Measurements from ENCODE around the gene PARD3B. TPM values are rescaled to one million over a fixed set of nuclear protein-coding genes. Genes with fewer than 3 reads are reported as not detected.

Gene PARD3B
- total RNA-seq, 1 donor from 2014 or later = 6.5 TPM

- Histone ChIP-seq H3K4me3 (ENCODE audit: low read depth, low read length) (no peak overlapping the region), H3K27me3 (ENCODE audit: control insufficient read depth, insufficient read depth, low read length) (no peaks in the 10 kb centered on the region), H3K36me3 (ENCODE audit: control insufficient read depth, insufficient read depth, low read length) (no peaks in the 10 kb centered on the region)
- TF ChIP-seq CTCF (IDR thresholded peaks at IDR 0.05; ENCODE audit: insufficient read depth, low read length, poor library complexity, severe bottlenecking) = no peak
- no peak for DNase-seq (ENCODE audit: low read depth)
Measured at GRCh38 chr2:205161156-205161839, 616.0 kb downstream of the PARD3B start.

GRCh38 chr2:205166745-205167144 is 621.5 kb downstream of the PARD3B start:
- DNase-seq (ENCODE audit: low read depth) = no peak
- Histone ChIP-seq H3K4me3 (ENCODE audit: low read depth, low read length) (no peak overlapping the region), H3K27me3 (ENCODE audit: control insufficient read depth, insufficient read depth, low read length) (no peaks in the 10 kb centered on the region), H3K36me3 (ENCODE audit: control insufficient read depth, insufficient read depth, low read length) (no peaks in the 10 kb centered on the region)
- no peak for TF ChIP-seq CTCF (IDR thresholded peaks at IDR 0.05; ENCODE audit: insufficient read depth, low read length, poor library complexity, severe bottlenecking)

GRCh38 chr2:205169012-205169411 is 623.7 kb downstream of the PARD3B start:
- Histone ChIP-seq H3K4me3 (ENCODE audit: low read depth, low read length) (no peak overlapping the region), H3K36me3 (ENCODE audit: control insufficient read depth, insufficient read depth, low read length) (no peaks in the 10 kb centered on the region), H3K27me3 (ENCODE audit: control insufficient read depth, insufficient read depth, low read length) (no peaks in the 10 kb centered on the region)
- no peak for DNase-seq (ENCODE audit: low read depth)
- no peak for TF ChIP-seq CTCF (IDR thresholded peaks at IDR 0.05; ENCODE audit: insufficient read depth, low read length, poor library complexity, severe bottlenecking)

- H3K27me3 ChIP-seq (ENCODE audit: control insufficient read depth, insufficient read depth, low read length) = no peaks in the 10 kb centered on the region
- no peak for DNase-seq (ENCODE audit: low read depth)
- no peak overlapping the region for H3K4me3 ChIP-seq (ENCODE audit: low read depth, low read length)
- no peak for TF ChIP-seq CTCF (IDR thresholded peaks at IDR 0.05; ENCODE audit: insufficient read depth, low read length, poor library complexity, severe bottlenecking)
- H3K36me3 ChIP-seq (ENCODE audit: control insufficient read depth, insufficient read depth, low read length) = no peaks in the 10 kb centered on the region
Measured at GRCh38 chr2:205169464-205169863, 624.2 kb downstream of the PARD3B start.

GRCh38 chr2:205170399-205170798 is 625.1 kb downstream of the PARD3B start:
- Histone ChIP-seq H3K4me3 (ENCODE audit: low read depth, low read length) (no peak overlapping the region), H3K27me3 (ENCODE audit: control insufficient read depth, insufficient read depth, low read length) (no peaks in the 10 kb centered on the region), H3K36me3 (ENCODE audit: control insufficient read depth, insufficient read depth, low read length) (no peaks in the 10 kb centered on the region)
- DNase-seq (ENCODE audit: low read depth) = no peak
- no peak for TF ChIP-seq CTCF (IDR thresholded peaks at IDR 0.05; ENCODE audit: insufficient read depth, low read length, poor library complexity, severe bottlenecking)

All from kidney epithelial cell (primary cell).